PC-3 (cell line): ENCODE data around the gene MAML3.

Experiments
- EZH2 ChIP-seq: fragments of 300-600 bp; sonication (generic); IDR thresholded peaks from one replicate; pipeline ENCODE4 v1.6.1; 2017; ENCODE audit warnings: antibody characterized with exemption, mild to moderate bottlenecking, low read length; ENCODE audit not compliant: unreplicated experiment
- EZH2phosphoT487 ChIP-seq: fragments of 300-600 bp; sonication (generic); IDR thresholded peaks from 2 replicates; pipeline ENCODE4 v1.6.1; 2018; ENCODE audit warnings: mild to moderate bottlenecking, antibody characterized with exemption, low read length, borderline replicate concordance
- TF ChIP-seq, protein P1 (sequence below): fragments of 300-600 bp; sonication (generic); conservative IDR thresholded peaks from 2 replicates; pipeline ENCODE4 v1.5.1; 2017; ENCODE audit warnings: antibody characterized with exemption, low read depth, mild to moderate bottlenecking, low read length

DNA sequence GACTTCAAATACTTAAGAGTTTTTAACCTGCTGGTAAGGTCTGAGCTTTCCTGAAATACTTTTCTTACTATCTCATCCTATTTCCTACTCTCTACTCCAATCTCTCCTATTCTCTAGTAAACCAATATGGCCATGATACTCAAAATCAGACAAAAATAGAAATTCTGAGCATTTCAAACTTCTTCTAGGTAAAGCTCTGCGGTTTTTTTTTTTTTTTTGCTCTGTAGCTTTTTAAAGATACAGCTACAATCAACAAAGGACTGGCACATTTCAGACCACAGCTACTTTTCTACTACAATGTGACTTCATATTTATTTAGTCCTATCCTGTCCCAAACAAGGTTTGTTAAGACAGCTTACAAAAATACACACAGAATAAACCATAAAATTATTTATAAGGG, 31.1 kb downstream of the MAML3 start:
- TF ChIP-seq, protein P1, sequence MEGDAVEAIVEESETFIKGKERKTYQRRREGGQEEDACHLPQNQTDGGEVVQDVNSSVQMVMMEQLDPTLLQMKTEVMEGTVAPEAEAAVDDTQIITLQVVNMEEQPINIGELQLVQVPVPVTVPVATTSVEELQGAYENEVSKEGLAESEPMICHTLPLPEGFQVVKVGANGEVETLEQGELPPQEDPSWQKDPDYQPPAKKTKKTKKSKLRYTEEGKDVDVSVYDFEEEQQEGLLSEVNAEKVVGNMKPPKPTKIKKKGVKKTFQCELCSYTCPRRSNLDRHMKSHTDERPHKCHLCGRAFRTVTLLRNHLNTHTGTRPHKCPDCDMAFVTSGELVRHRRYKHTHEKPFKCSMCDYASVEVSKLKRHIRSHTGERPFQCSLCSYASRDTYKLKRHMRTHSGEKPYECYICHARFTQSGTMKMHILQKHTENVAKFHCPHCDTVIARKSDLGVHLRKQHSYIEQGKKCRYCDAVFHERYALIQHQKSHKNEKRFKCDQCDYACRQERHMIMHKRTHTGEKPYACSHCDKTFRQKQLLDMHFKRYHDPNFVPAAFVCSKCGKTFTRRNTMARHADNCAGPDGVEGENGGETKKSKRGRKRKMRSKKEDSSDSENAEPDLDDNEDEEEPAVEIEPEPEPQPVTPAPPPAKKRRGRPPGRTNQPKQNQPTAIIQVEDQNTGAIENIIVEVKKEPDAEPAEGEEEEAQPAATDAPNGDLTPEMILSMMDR = no peak
- TF ChIP-seq EZH2phosphoT487 = no peak
- TF ChIP-seq EZH2 = no peak
